Stimulated activated naive CD8-positive, alpha-beta T cell treated with anti-CD3 and anti-CD28 coated beads, Interleukin-15, amount 100 ng/mL, for 72 hours (primary cell): ENCODE data around the gene CBX8.

ENCODE experiments used
- ATAC-seq: fragments of 150-1000 bp; cut with Tn5 transposase; 2 replicates; pipeline ENCODE4 v1.10.0; 2021; ENCODE audit warnings: mild to moderate bottlenecking, moderate library complexity
- DNase-seq, 2 donors: peaks; one replicate each; pipeline ENCODE4 v3.0.0; 2021 to 2022
- H3K27ac Mint-ChIP-seq, 2 donors: one replicate each; pipeline ENCODE4 v1.8.0; 2022; ENCODE audit warnings: mild to moderate bottlenecking in 2 of 2, mixed read lengths in 2 of 2, moderate library complexity in 2 of 2
- H3K27me3 Mint-ChIP-seq: one replicate; pipeline ENCODE4 v1.8.0; 2022; ENCODE audit warnings: mixed read lengths
- H3K4me1 Mint-ChIP-seq: one replicate; pipeline ENCODE4 v1.8.0; 2022; ENCODE audit warnings: mild to moderate bottlenecking, mixed read lengths
- H3K4me3 Mint-ChIP-seq, 2 donors: one replicate each; pipeline ENCODE4 v1.8.0; 2022; ENCODE audit warnings: mild to moderate bottlenecking in 2 of 2, mixed read lengths in 2 of 2, moderate library complexity in 1 of 2
- H3K9me3 Mint-ChIP-seq, 2 donors: one replicate each; pipeline ENCODE4 v1.8.0; 2022; ENCODE audit warnings: mixed read lengths in 2 of 2

CBX8 gene

GRCh38 chr17:79796444-79796762, 474 bp downstream of the CBX8 start:
- DNase-seq, result no peak
- Mint-ChIP-seq H3K9me3 (no peaks in the 10 kb centered on the region), H3K4me3 (peak overlapping the region; percentile 78 to 84), H3K27ac (no peak overlapping the region), H3K4me1 (peaks cover 55% of the 10 kb centered on the region), H3K27me3 (peaks cover 54% of the 10 kb centered on the region)
- ATAC-seq, result no peak

- Mint-ChIP-seq H3K4me3 (peak overlapping the region; percentile 78 to 84), H3K4me1 (peaks cover 56% of the 10 kb centered on the region), H3K27ac (no peak overlapping the region), H3K27me3 (peaks cover 57% of the 10 kb centered on the region), H3K9me3 (no peaks in the 10 kb centered on the region)
- DNase-seq, result no peak
- no peak for ATAC-seq
Observed at GRCh38 chr17:79795795-79796443, 958 bp downstream of the CBX8 start.

GRCh38 chr17:79794659-79795511, 2.0 kb downstream of the CBX8 start:
- Mint-ChIP-seq H3K4me1 (peaks cover 56% of the 10 kb centered on the region), H3K9me3 (no peaks in the 10 kb centered on the region), H3K27me3 (peaks cover 57% of the 10 kb centered on the region), H3K4me3 (no peak overlapping the region), H3K27ac (no peak overlapping the region)
- DNase-seq (no peak), ATAC-seq (no peak)

GRCh38 chr17:79793924-79794304, 3.0 kb downstream of the CBX8 start:
- ATAC-seq, result no peak
- Mint-ChIP-seq H3K27ac (no peak overlapping the region), H3K27me3 (peaks cover 57% of the 10 kb centered on the region), H3K9me3 (no peaks in the 10 kb centered on the region), H3K4me1 (peaks cover 47% of the 10 kb centered on the region), H3K4me3 (no peak overlapping the region)
- no peak for DNase-seq

- H3K27ac Mint-ChIP-seq, result no peak overlapping the region
- H3K9me3 Mint-ChIP-seq, result no peaks in the 10 kb centered on the region
- no peak for ATAC-seq
- peaks cover 57% of the 10 kb centered on the region for H3K27me3 Mint-ChIP-seq
- no peak overlapping the region for H3K4me3 Mint-ChIP-seq
- peaks cover 40% of the 10 kb centered on the region for H3K4me1 Mint-ChIP-seq
- DNase-seq, result no peak
Observed at GRCh38 chr17:79792984-79793923, 3.6 kb downstream of the CBX8 start.

GRCh38 chr17:79792341-79792871, 4.5 kb downstream of the CBX8 start:
- ATAC-seq, result no peak
- H3K27me3 Mint-ChIP-seq, result peaks cover 63% of the 10 kb centered on the region
- DNase-seq, result no peak
- peak overlapping the region in 1 of 2 donors; percentile 59 for H3K27ac Mint-ChIP-seq
- H3K9me3 Mint-ChIP-seq, result no peaks in the 10 kb centered on the region
- H3K4me1 Mint-ChIP-seq, result peaks cover 39% of the 10 kb centered on the region
- no peak overlapping the region for H3K4me3 Mint-ChIP-seq

GRCh38 chr17:79791735-79792161, 5.1 kb downstream of the CBX8 start:
- Mint-ChIP-seq H3K9me3 (no peaks in the 10 kb centered on the region), H3K4me1 (peaks cover 39% of the 10 kb centered on the region), H3K27ac (no peak overlapping the region), H3K27me3 (peaks cover 70% of the 10 kb centered on the region), H3K4me3 (no peak overlapping the region)
- DNase-seq (no peak), ATAC-seq (no peak)

- Mint-ChIP-seq H3K9me3 (no peaks in the 10 kb centered on the region), H3K4me3 (peak overlapping the region; percentile 20 to 52), H3K27ac (no peak overlapping the region), H3K4me1 (peaks cover 34% of the 10 kb centered on the region), H3K27me3 (peaks cover 77% of the 10 kb centered on the region)
- ATAC-seq (peak; percentile 31), DNase-seq (no peak)
Observed at GRCh38 chr17:79790805-79791734, 5.8 kb downstream of the CBX8 start.

GRCh38 chr17:79789943-79790804, 6.7 kb downstream of the CBX8 start:
- Mint-ChIP-seq H3K4me1 (peaks cover 28% of the 10 kb centered on the region), H3K9me3 (no peaks in the 10 kb centered on the region), H3K27me3 (peaks cover 86% of the 10 kb centered on the region), H3K27ac (peak overlapping the region in 1 of 2 donors; percentile 12), H3K4me3 (peak overlapping the region; percentile 9 to 45)
- no peak for DNase-seq
- ATAC-seq, result peak; percentile 57

GRCh38 chr17:79788989-79789942, 7.6 kb downstream of the CBX8 start:
- Mint-ChIP-seq H3K9me3 (no peaks in the 10 kb centered on the region), H3K4me1 (peaks cover 28% of the 10 kb centered on the region), H3K27me3 (peaks cover 88% of the 10 kb centered on the region), H3K27ac (no peak overlapping the region), H3K4me3 (peak overlapping the region in 1 of 2 donors; percentile 63)
- DNase-seq (no peak), ATAC-seq (no peak)

- Mint-ChIP-seq H3K9me3 (no peaks in the 10 kb centered on the region), H3K4me1 (peaks cover 28% of the 10 kb centered on the region), H3K27ac (no peak overlapping the region), H3K27me3 (peaks cover 82% of the 10 kb centered on the region), H3K4me3 (no peak overlapping the region)
- ATAC-seq (no peak), DNase-seq (no peak)
Observed at GRCh38 chr17:79788455-79788854, 8.4 kb downstream of the CBX8 start.

- Mint-ChIP-seq H3K27ac (no peak overlapping the region), H3K4me3 (no peak overlapping the region)
Observed at GRCh38 chr17:79786930-79787643, 9.8 kb downstream of the CBX8 start.

More at GRCh38 chr17:79786930-79787643, 9.8 kb downstream of the CBX8 start:
- H3K4me1 Mint-ChIP-seq, result peaks cover 30% of the 10 kb centered on the region
- H3K27me3 Mint-ChIP-seq, result peaks cover 81% of the 10 kb centered on the region
- no peaks in the 10 kb centered on the region for H3K9me3 Mint-ChIP-seq
- no peak for DNase-seq
- ATAC-seq, result no peak
